ENCODE results near the gene ARL3. TPM values are rescaled to one million over a fixed set of nuclear protein-coding genes. Genes with fewer than 3 reads are reported as not detected.
"Not testable (repeated sequence)": the region's sequence is repeated elsewhere in the genome, so short reads cannot be mapped to it uniquely, and the experiment has no call there.

Gene ARL3
- total RNA-seq, 1 donor from 2014 or later, result 9.5 TPM

- DNase-seq (ENCODE audit: low read depth), result no peak
- H3K4me3 ChIP-seq (ENCODE audit: low read depth, low read length), result peak overlapping the region; percentile 91
These were observed 30.3 kb upstream of the ARL3 start for GRCh38 chr10:102744374-102745051.

GRCh38 chr10:102743588-102744373, 29.6 kb upstream of the ARL3 start, which contains the start of gene WBP1L:
Gene WBP1L (plus strand): TSS chr10:102743948. CDS start chr10:102744054, 106 bp downstream.
- DNase-seq (ENCODE audit: low read depth), result peak; percentile 98
- TF ChIP-seq, protein P1, sequence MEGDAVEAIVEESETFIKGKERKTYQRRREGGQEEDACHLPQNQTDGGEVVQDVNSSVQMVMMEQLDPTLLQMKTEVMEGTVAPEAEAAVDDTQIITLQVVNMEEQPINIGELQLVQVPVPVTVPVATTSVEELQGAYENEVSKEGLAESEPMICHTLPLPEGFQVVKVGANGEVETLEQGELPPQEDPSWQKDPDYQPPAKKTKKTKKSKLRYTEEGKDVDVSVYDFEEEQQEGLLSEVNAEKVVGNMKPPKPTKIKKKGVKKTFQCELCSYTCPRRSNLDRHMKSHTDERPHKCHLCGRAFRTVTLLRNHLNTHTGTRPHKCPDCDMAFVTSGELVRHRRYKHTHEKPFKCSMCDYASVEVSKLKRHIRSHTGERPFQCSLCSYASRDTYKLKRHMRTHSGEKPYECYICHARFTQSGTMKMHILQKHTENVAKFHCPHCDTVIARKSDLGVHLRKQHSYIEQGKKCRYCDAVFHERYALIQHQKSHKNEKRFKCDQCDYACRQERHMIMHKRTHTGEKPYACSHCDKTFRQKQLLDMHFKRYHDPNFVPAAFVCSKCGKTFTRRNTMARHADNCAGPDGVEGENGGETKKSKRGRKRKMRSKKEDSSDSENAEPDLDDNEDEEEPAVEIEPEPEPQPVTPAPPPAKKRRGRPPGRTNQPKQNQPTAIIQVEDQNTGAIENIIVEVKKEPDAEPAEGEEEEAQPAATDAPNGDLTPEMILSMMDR (conservative IDR thresholded peaks at IDR 0.05; ENCODE audit: low read depth, low read length), result no peak
- H3K4me3 ChIP-seq (ENCODE audit: low read depth, low read length), result peak within 1 kb of the TSS; percentile 91

More at GRCh38 chr10:102744374-102745051, 30.3 kb upstream of the ARL3 start:
- TF ChIP-seq, protein P1 (conservative IDR thresholded peaks at IDR 0.05; ENCODE audit: low read depth, low read length), result no peak

DNA sequence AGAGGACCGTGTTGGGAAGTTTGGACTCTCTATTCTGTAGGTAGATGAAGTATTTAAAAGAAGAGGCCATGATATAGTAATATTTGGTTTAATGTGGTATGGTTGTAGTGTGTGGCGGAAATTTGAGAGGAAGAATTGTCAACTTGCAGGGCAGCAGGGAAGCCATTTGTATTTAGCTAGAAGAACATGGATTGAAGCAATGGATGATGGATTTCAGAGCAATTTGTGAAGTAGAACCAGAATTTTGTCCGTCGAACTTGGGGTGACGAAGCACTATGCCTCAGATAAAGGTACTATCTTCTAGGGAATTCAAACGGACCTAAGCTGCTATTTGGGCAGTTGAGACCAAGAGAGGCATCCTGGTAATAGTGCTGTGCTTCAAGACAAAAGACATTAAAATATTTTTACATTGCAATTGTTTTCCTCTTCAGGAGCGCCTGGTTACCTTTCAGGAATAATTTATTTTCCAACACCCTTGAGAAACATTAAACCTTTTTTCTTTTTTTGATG, 28.9 kb upstream of the ARL3 start:
- H3K4me3 ChIP-seq (ENCODE audit: low read depth, low read length), result no peak overlapping the region
- TF ChIP-seq, protein P1 (conservative IDR thresholded peaks at IDR 0.05; ENCODE audit: low read depth, low read length), result no peak
- DNase-seq (ENCODE audit: low read depth), result no peak

- not testable (repeated sequence) for H3K4me3 ChIP-seq (ENCODE audit: low read depth, low read length); DNase-seq (ENCODE audit: low read depth)
These were observed 28.1 kb upstream of the ARL3 start for GRCh38 chr10:102742313-102742712.

- H3K4me3 ChIP-seq (ENCODE audit: low read depth, low read length), result no peak overlapping the region
- no peak for DNase-seq (ENCODE audit: low read depth)
- TF ChIP-seq, protein P1 (conservative IDR thresholded peaks at IDR 0.05; ENCODE audit: low read depth, low read length), result no peak
These were observed 27.6 kb upstream of the ARL3 start for GRCh38 chr10:102741726-102742237.

GRCh38 chr10:102740229-102740628, 26.0 kb upstream of the ARL3 start:
- TF ChIP-seq, protein P1 (conservative IDR thresholded peaks at IDR 0.05; ENCODE audit: low read depth, low read length), result no peak
- no peak for DNase-seq (ENCODE audit: low read depth)
- H3K4me3 ChIP-seq (ENCODE audit: low read depth, low read length), result no peak overlapping the region

GRCh38 chr10:102738692-102739121, 24.5 kb upstream of the ARL3 start:
- TF ChIP-seq, protein P1 (conservative IDR thresholded peaks at IDR 0.05; ENCODE audit: low read depth, low read length), result no peak
- H3K4me3 ChIP-seq (ENCODE audit: low read depth, low read length), result no peak overlapping the region
- no peak for DNase-seq (ENCODE audit: low read depth)
